HepG2 (cell line): ENCODE results near the gene SRGAP3. TPM values are rescaled to one million over a fixed set of nuclear protein-coding genes. Genes with fewer than 3 reads are reported as not detected.
A peak's percentile ranks its signal among the peaks of the same experiment; 100 is the strongest.

Experiments used
- ATAC-seq: fragments of 200-7000 bp; cut with Tn5 transposase; 3 replicates; pipeline ENCODE4 v1.9.1; 2020; ENCODE audit warnings: mild to moderate bottlenecking, moderate library complexity
- BruUV-seq: library from RNA; stranded (reverse); fragments of 400-500 nt; replicated peaks from 2 replicates; lab custom pipeline; 2021; lab: Mats Ljungman, UMichigan
- CTCF ChIA-PET: fragments of 300-600 bp; formaldehyde crosslinking; extraction: SDS; loops from one replicate; lab custom pipeline; 2021; ENCODE audit warnings: low total read pairs, inconsistent platforms, low intra/inter-chr PET ratio; lab: Yijun Ruan, JAX
- POLR2A ChIA-PET: fragments of 350-600 bp; sonication (Branson Sonifier 250); formaldehyde crosslinking; loops from one replicate; lab custom pipeline; 2020; ENCODE audit warnings: antibody characterized with exemption, inconsistent platforms; lab: Yijun Ruan, JAX
- DNase-seq: peaks from one replicate; pipeline ENCODE4 v3.0.0-alpha.2; 2015; ENCODE audit warnings: low spot score
- FAIRE-seq: peaks from 3 replicates; lab custom pipeline; 2011; peaks lifted over from hg19 to GRCh38; lab: Jason Lieb, UNC
- H2AFZ ChIP-seq: one replicate; pipeline ENCODE4 v1.6.1; 2011; ENCODE audit warnings: low read length, inconsistent platforms
- H3K27ac ChIP-seq: fragments of 300-600 bp; 3 replicates; pipeline ENCODE4 v1.8.0; 2011; ENCODE audit warnings: mixed run types, mild to moderate bottlenecking, mixed read lengths, low read length, inconsistent platforms; ENCODE audit not compliant: insufficient read depth; ENCODE audit errors: extremely low read length
- H3K27me3 ChIP-seq, 2 experiments: fragments of 200-600 bp in 1 of 2; 2 replicates in 1 of 2; 3 replicates in 1 of 2; pipeline versions ENCODE4 v1.6.0 to v1.8.0; 2011; ENCODE audit warnings: low read length in 2 of 2, mild to moderate bottlenecking in 2 of 2, moderate library complexity in 2 of 2, inconsistent platforms in 1 of 2; ENCODE audit not compliant: insufficient read depth in 2 of 2, control insufficient read depth in 1 of 2
- H3K36me3 ChIP-seq, 2 experiments: fragments of 200-600 bp in 1 of 2; replicated peaks in 1 of 2; 2 replicates in 1 of 2; 3 replicates in 1 of 2; pipeline versions ENCODE4 v1.5.1 to v1.8.0; 2011; ENCODE audit warnings: low read length in 2 of 2, inconsistent platforms in 1 of 2; ENCODE audit not compliant: insufficient read depth in 2 of 2, control insufficient read depth in 1 of 2
- H3K4me1 ChIP-seq: 2 replicates; pipeline ENCODE4 v1.5.1; 2012; ENCODE audit warnings: low read length, inconsistent platforms; ENCODE audit not compliant: insufficient read depth
- H3K4me2 ChIP-seq: 2 replicates; pipeline ENCODE4 v1.6.0; 2011; ENCODE audit warnings: low read depth, low read length, inconsistent platforms
- H3K4me3 ChIP-seq, 3 experiments: fragments of 200-600 bp in 1 of 3; sonication (generic), shearing (Covaris generic) in 1 of 3; replicated peaks in 1 of 3; 2 replicates each; pipeline ENCODE4 v1.5.1; 2011 to 2016; ENCODE audit warnings: low read length in 3 of 3, inconsistent platforms in 2 of 3, low read depth in 2 of 3, mild to moderate bottlenecking in 2 of 3, control low read depth in 1 of 3, mixed read lengths in 1 of 3; ENCODE audit not compliant: insufficient read depth in 1 of 3
- H3K79me2 ChIP-seq: one replicate; pipeline ENCODE4 v1.6.1; 2011; ENCODE audit warnings: low read length, inconsistent platforms; ENCODE audit not compliant: insufficient read depth
- H3K9ac ChIP-seq: 2 replicates; pipeline ENCODE4 v1.6.0; 2011; ENCODE audit warnings: mild to moderate bottlenecking, low read depth, low read length, inconsistent platforms; ENCODE audit not compliant: insufficient read depth
- H3K9me3 ChIP-seq: 2 replicates; pipeline ENCODE4 v1.5.1; 2012; ENCODE audit warnings: mild to moderate bottlenecking, low read length
- H4K20me1 ChIP-seq: 2 replicates; pipeline ENCODE4 v1.6.0; 2011; ENCODE audit warnings: inconsistent platforms, mild to moderate bottlenecking, low read length, moderate library complexity; ENCODE audit not compliant: insufficient read depth
- ATF4 ChIP-seq, 2 experiments: fragments of 450-650 bp in 1 of 2; sonication (generic) in 1 of 2; formaldehyde crosslinking; IDR thresholded peaks; 2 replicates each; pipeline versions ENCODE4 v1.5.0 to v1.8.0; 2020 to 2022; ENCODE audit warnings: mild to moderate bottlenecking in 1 of 2, missing genetic modification reagents in 1 of 2
- DNMT3B ChIP-seq: conservative IDR thresholded peaks from 2 replicates; pipeline ENCODE4 v1.6.1; 2016; ENCODE audit warnings: missing biosample characterization, control low read depth
- HNF4G ChIP-seq, 2 experiments: sonication (generic) in 1 of 2; formaldehyde crosslinking in 1 of 2; IDR thresholded peaks; 2 replicates each; pipeline versions ENCODE4 v1.4.0 to v1.6.1; 2011 to 2020; ENCODE audit warnings: borderline replicate concordance in 2 of 2, low read depth in 2 of 2, mild to moderate bottlenecking in 2 of 2, low read length in 1 of 2, missing genetic modification reagents in 1 of 2, moderate library complexity in 1 of 2
- MTERF4 ChIP-seq: sonication (generic); formaldehyde crosslinking; IDR thresholded peaks from 2 replicates; pipeline ENCODE4 v1.8.0; 2023; ENCODE audit warnings: mild to moderate bottlenecking, missing genetic modification reagents
- NCOR1 ChIP-seq: fragments of 200-600 bp; sonication (generic); IDR thresholded peaks from 2 replicates; pipeline ENCODE4 v1.7.0; 2017; ENCODE audit warnings: antibody characterized with exemption, low read length, borderline replicate concordance
- PCBP2 ChIP-seq: fragments of 200-400 bp; formaldehyde crosslinking; optimal IDR thresholded peaks from 2 replicates; pipeline ENCODE3; 2018; ENCODE audit warnings: low read length, low read depth; ENCODE audit not compliant: poor library complexity, severe bottlenecking
- RCOR2 ChIP-seq: IDR thresholded peaks from 2 replicates; pipeline ENCODE4 v1.6.1; 2016; ENCODE audit warnings: missing biosample characterization, missing genetic modification reagents
- SMARCC2 ChIP-seq: fragments of 450-650 bp; IDR thresholded peaks from 2 replicates; pipeline ENCODE4 v1.6.1; 2017; ENCODE audit warnings: antibody characterized with exemption, mild to moderate bottlenecking
- TEF ChIP-seq: sonication (generic); formaldehyde crosslinking; IDR thresholded peaks from 2 replicates; pipeline ENCODE4 v1.5.0; 2020; ENCODE audit warnings: missing genetic modification reagents
- XBP1 ChIP-seq: sonication (generic); formaldehyde crosslinking; IDR thresholded peaks from 2 replicates; pipeline ENCODE4 v1.5.0; 2020; ENCODE audit warnings: missing genetic modification reagents
- ZNF10 ChIP-seq: sonication (generic); formaldehyde crosslinking; IDR thresholded peaks from 2 replicates; pipeline ENCODE4 v1.4.0; 2020; ENCODE audit warnings: mild to moderate bottlenecking, low read depth, missing genetic modification reagents, borderline replicate concordance
- ZNF232 ChIP-seq: sonication (generic); formaldehyde crosslinking; IDR thresholded peaks from 2 replicates; pipeline ENCODE4 v1.4.0; 2020; ENCODE audit warnings: missing genetic modification reagents, borderline replicate concordance
- ZNF329 ChIP-seq: sonication (generic); formaldehyde crosslinking; IDR thresholded peaks from 2 replicates; pipeline ENCODE4 v1.9.0; 2021; ENCODE audit warnings: low read depth, mild to moderate bottlenecking, missing genetic modification reagents
- ZNF589 ChIP-seq: sonication (generic); formaldehyde crosslinking; conservative IDR thresholded peaks from 2 replicates; pipeline ENCODE4 v1.8.0; 2022; ENCODE audit warnings: mild to moderate bottlenecking, moderate library complexity, missing genetic modification reagents
- ZNF607 ChIP-seq: sonication (generic); formaldehyde crosslinking; IDR thresholded peaks from 2 replicates; pipeline ENCODE4 v1.5.1; 2020; ENCODE audit warnings: missing genetic modification reagents, mild to moderate bottlenecking, borderline replicate concordance
- WGBS: methylation state at CpG from one replicate; pipeline ENCODE4 v1.1.6; 2017; ENCODE audit warnings: low lambda C conversion rate; 5-methylcytosine and 5-hydroxymethylcytosine counted together
- in situ Hi-C: cut with HindIII; loops from 2 replicates; pipeline ENCODE4 v1.10.0; 2017; ENCODE audit warnings: low pct_unique_long_range_greater_than_20kb; ENCODE audit not compliant: extremely low pct_ligation_motif_present
- intact Hi-C: fragments of 100-400 bp; cut with micrococcal nuclease; formaldehyde crosslinking; loops from one replicate; pipeline ENCODE4 v1.10.0; 2022; ENCODE audit not compliant: unreplicated experiment
- polyA plus RNA-seq, 8 experiments: library from polyadenylated mRNA; depleted of rRNA in 3 of 8; stranded (reverse) in 7 of 8; unstranded in 1 of 8; fragments of >200 nt; fragmentation: Illumina TruSeq in 4 of 8; extraction: Trizol in 4 of 8; gene quantifications; 2 replicates each; pipeline versions ENCODE4 v1.2.1 to v1.2.3, GENCODE V29; 2011 to 2016; ENCODE audit warnings: low read depth in 4 of 8, missing spikeins in 1 of 8, mixed read lengths in 1 of 8; ENCODE audit not compliant: insufficient read depth in 1 of 8
- total RNA-seq, 5 experiments: library from RNA; depleted of rRNA; stranded (reverse); fragments of >200 nt; fragmentation: Illumina TruSeq; extraction: Trizol; gene quantifications; 2 replicates each; pipeline ENCODE4 v1.2.3, GENCODE V29; 2016; ENCODE audit warnings: low read depth in 1 of 5

Gene SRGAP3
- total and polyA plus RNA-seq, 2 of the 13 experiments (the other 11 are each of a cell fraction or from before 2014, with no cell fraction given), result 1.2 to 1.4 TPM

GRCh38 chr3:8966820-8967348 is 282.6 kb downstream of the SRGAP3 start (continued):
- peak; percentile 98 for TF ChIP-seq ZNF329 (CRISPR knock-in tag)
- TF ChIP-seq DNMT3B (CRISPR knock-in tag), result no peak
- TF ChIP-seq MTERF4 (CRISPR knock-in tag), result no peak
- no peak for TF ChIP-seq ZNF607
- TF ChIP-seq ZNF232 (CRISPR knock-in tag), result no peak
- TF ChIP-seq TEF (CRISPR knock-in tag), result no peak
- TF ChIP-seq ZNF10 (CRISPR knock-in tag), result no peak

GRCh38 chr3:8966150-8966819 is 283.2 kb downstream of the SRGAP3 start:
- H3K27ac ChIP-seq, result peak overlapping the region; percentile 90
- FAIRE-seq, result no peak
- H3K4me1 ChIP-seq, result peaks cover 77% of the 10 kb centered on the region
- no peaks in the 10 kb centered on the region for H4K20me1 ChIP-seq
- WGBS, result 34% methylated on average over 2 of the region's 2 CpGs
- H3K9me3 ChIP-seq, result no peaks in the 10 kb centered on the region
- H2AFZ ChIP-seq, result no peak overlapping the region
- CTCF ChIA-PET, result no interaction called here
- no peaks in the 10 kb centered on the region; a peak in 2 of 5 replicates for H3K27me3 ChIP-seq
- H3K36me3 ChIP-seq, result no peaks in the 10 kb centered on the region
- H3K4me2 ChIP-seq, result peak overlapping the region; percentile 89
- in situ Hi-C loops (no loop called here), intact Hi-C loops (loop anchor here (10.0 kb wide), 1 partner anchor 301 kb away; no protein-coding TSS in a partner anchor)
- peaks cover 19% of the 10 kb centered on the region for H3K79me2 ChIP-seq
- no peak for DNase-seq
- no peak for ATAC-seq
- 0 out of 6 replicates have a peak overlapping the region, but pooled peaks of 1 of the 3 experiments have one; percentile 39 for H3K4me3 ChIP-seq
- no TSS peak for BruUV-seq
- H3K9ac ChIP-seq, result peak overlapping the region; percentile 60; the same call in 1 of the 2 replicates
- POLR2A ChIA-PET, result interaction anchor here (1.7 kb wide), 1 partner anchor 397 kb away, joined by 13 read pairs; the partner anchor contains the start of gene THUMPD3
- TF ChIP-seq SMARCC2, result no peak
- TF ChIP-seq PCBP2, result no peak
- TF ChIP-seq ATF4 (CRISPR knock-in tag; IDR thresholded peaks at IDR 0.05), result no peak
- no peak for TF ChIP-seq ZNF589 (CRISPR knock-in tag)
- 0 out of 2 replicates have a peak, but pooled peaks have one; percentile 24 for TF ChIP-seq NCOR1
- TF ChIP-seq HNF4G (IDR thresholded peaks at IDR 0.05; ENCODE audit: borderline replicate concordance, low read depth, low read length), result peak; percentile 51; the same call in 1 of the 2 replicates
- 0 out of 2 replicates have a peak, but pooled peaks have one; percentile 29 for TF ChIP-seq HNF4G (CRISPR knock-in tag; IDR thresholded peaks at IDR 0.05; ENCODE audit: borderline replicate concordance, low read depth)
- TF ChIP-seq ZNF10 (CRISPR knock-in tag), result no peak
- TF ChIP-seq RCOR2, result peak; percentile 35; the same call in 1 of the 2 replicates
- no peak for TF ChIP-seq XBP1 (CRISPR knock-in tag)
